Thyroid gland (tissue), 4 donors: ENCODE data around the gene ATF7. TPM values are rescaled to one million over a fixed set of nuclear protein-coding genes. Genes with fewer than 3 reads are reported as not detected.

Source experiments
- DNase-seq, 2 donors: peaks; one replicate each; pipeline ENCODE4 v3.0.0-alpha.2; 2019
- H3K27ac ChIP-seq, 3 donors: fragments of 200-600 bp; sonication (generic); 1 replicate in 2 of 3; 2 replicates in 1 of 3; pipeline ENCODE4 v1.5.1; 2016 to 2019; ENCODE audit warnings: mild to moderate bottlenecking in 1 of 3, moderate library complexity in 1 of 3
- H3K27me3 ChIP-seq: fragments of 200-600 bp; sonication (generic); one replicate; pipeline ENCODE4 v1.5.1; 2019
- H3K36me3 ChIP-seq, 2 donors: fragments of 200-600 bp; sonication (generic); one replicate each; pipeline ENCODE4 v1.5.1; 2016 to 2019
- H3K4me1 ChIP-seq, 2 donors: fragments of 200-600 bp; sonication (generic); one replicate each; pipeline ENCODE4 v1.5.1; 2017 to 2019
- H3K4me3 ChIP-seq, 3 donors: fragments of 200-600 bp; sonication (generic); replicated peaks in 1 of 3; 1 replicate in 2 of 3; 2 replicates in 1 of 3; pipeline ENCODE4 v1.5.1; 2016; ENCODE audit warnings: mild to moderate bottlenecking in 1 of 3
- H3K9me3 ChIP-seq: fragments of 200-600 bp; sonication (generic); one replicate; pipeline ENCODE4 v1.5.1; 2017
- CTCF ChIP-seq, 6 experiments: fragments of 200-600 bp in 3 of 6; fragments of 450-650 bp in 3 of 6; sonication (generic) in 3 of 6; IDR thresholded peaks; one replicate each; pipeline ENCODE4 v1.5.1; 2016 to 2019; ENCODE audit warnings: antibody characterized with exemption in 6 of 6, mild to moderate bottlenecking in 2 of 6, inconsistent platforms in 1 of 6, moderate library complexity in 1 of 6
- POLR2A ChIP-seq, 2 donors: fragments of 450-650 bp; IDR thresholded peaks; one replicate each; pipeline ENCODE4 v1.6.1; 2017; ENCODE audit warnings: antibody characterized with exemption in 2 of 2, mild to moderate bottlenecking in 2 of 2, moderate library complexity in 1 of 2
- WGBS, 2 donors: methylation state at CpG; one replicate each; pipeline ENCODE4 v1.1.5; 2017; 5-methylcytosine and 5-hydroxymethylcytosine counted together
- intact Hi-C: fragments of 100-400 bp; cut with DNase I; formaldehyde crosslinking; loops from one replicate; pipeline ENCODE4 v1.15.1; 2023
- total RNA-seq, 4 donors: library from RNA; depleted of rRNA; stranded (reverse); fragments of >200 nt; gene quantifications; one replicate each; pipeline ENCODE4 v1.2.3, GENCODE V29; 2016

The ATF7 gene
- total RNA-seq, 4 donors from 2014 or later: 21.3 to 40.1 (median 37.6) TPM

- Histone ChIP-seq H3K9me3 (no peaks in the 10 kb centered on the region), H3K4me1 (peaks cover 0 to 2% of the 10 kb centered on the region in 2 donors), H3K4me3 (no peak overlapping the region), H3K27ac (no peak overlapping the region), H3K27me3 (no peaks in the 10 kb centered on the region), H3K36me3 (peaks cover 79 to 94% of the 10 kb centered on the region in 2 donors)
- TF ChIP-seq POLR2A (IDR thresholded peaks at IDR 0.05): no peak
- no peak for DNase-seq
- intact Hi-C loops: no loop called here
- WGBS, 2 donors: 47 to 54% methylated on average over 1 of the region's 1 CpG
Measured at GRCh38 chr12:53478865-53479264, 147.3 kb downstream of the ATF7 start.

- no peak overlapping the region for H3K4me3 ChIP-seq
- no peaks in the 10 kb centered on the region for H3K9me3 ChIP-seq
- TF ChIP-seq CTCF (IDR thresholded peaks at IDR 0.05): peak in 1 of 6 experiments; percentile 10
- TF ChIP-seq POLR2A (IDR thresholded peaks at IDR 0.05): no peak
- H3K4me1 ChIP-seq: no peaks in the 10 kb centered on the region
- 73 to 83% methylated on average over 2 of the region's 2 CpGs for WGBS, 2 donors
- no peak overlapping the region for H3K27ac ChIP-seq
- H3K27me3 ChIP-seq: no peaks in the 10 kb centered on the region
- H3K36me3 ChIP-seq: peaks cover 77 to 96% of the 10 kb centered on the region in 2 donors
- DNase-seq: no peak
- intact Hi-C loops: no loop called here
Measured at GRCh38 chr12:53476769-53477209, 149.4 kb downstream of the ATF7 start.

- Histone ChIP-seq H3K4me3 (no peak overlapping the region), H3K36me3 (peaks cover 77 to 96% of the 10 kb centered on the region in 2 donors), H3K9me3 (no peaks in the 10 kb centered on the region), H3K27me3 (no peaks in the 10 kb centered on the region), H3K27ac (no peak overlapping the region), H3K4me1 (no peaks in the 10 kb centered on the region)
- no peak for TF ChIP-seq CTCF (IDR thresholded peaks at IDR 0.05)
- TF ChIP-seq POLR2A (IDR thresholded peaks at IDR 0.05): no peak
- intact Hi-C loops: no loop called here
- WGBS, 2 donors: 81 to 87% methylated on average over 13 of the region's 13 CpGs
- no peak for DNase-seq
Measured at GRCh38 chr12:53474819-53475218, 151.4 kb downstream of the ATF7 start.

- peaks cover 77 to 96% of the 10 kb centered on the region in 2 donors for H3K36me3 ChIP-seq
Measured at GRCh38 chr12:53474077-53474476, 152.1 kb downstream of the ATF7 start.

GRCh38 chr12:53472056-53472582 lies 154.1 kb downstream of the ATF7 start:
- H3K27ac ChIP-seq: no peak overlapping the region
- H3K27me3 ChIP-seq: no peaks in the 10 kb centered on the region
- H3K36me3 ChIP-seq: peaks cover 88 to 96% of the 10 kb centered on the region in 2 donors
- TF ChIP-seq CTCF (IDR thresholded peaks at IDR 0.05) (no peak), POLR2A (IDR thresholded peaks at IDR 0.05) (no peak)
- 93 to 94% methylated on average over 1 of the region's 1 CpG for WGBS, 2 donors
- DNase-seq: no peak
- H3K4me1 ChIP-seq: no peaks in the 10 kb centered on the region
- intact Hi-C loops: no loop called here
- no peak overlapping the region for H3K4me3 ChIP-seq
- H3K9me3 ChIP-seq: no peaks in the 10 kb centered on the region

More at GRCh38 chr12:53474077-53474476, 152.1 kb downstream of the ATF7 start:
- no peak for DNase-seq
- WGBS, 2 donors: 83 to 86% methylated on average over 2 of the region's 2 CpGs
- H3K27me3 ChIP-seq: no peaks in the 10 kb centered on the region
- no peaks in the 10 kb centered on the region for H3K9me3 ChIP-seq
- H3K4me3 ChIP-seq: no peak overlapping the region
- H3K4me1 ChIP-seq: no peaks in the 10 kb centered on the region
- intact Hi-C loops: no loop called here
- H3K27ac ChIP-seq: no peak overlapping the region
- TF ChIP-seq POLR2A (IDR thresholded peaks at IDR 0.05): no peak
- no peak for TF ChIP-seq CTCF (IDR thresholded peaks at IDR 0.05)
